Fibroblast of villous mesenchyme (primary cell): ENCODE measurements around the gene RNF10. TPM values are rescaled to one million over a fixed set of nuclear protein-coding genes. Genes with fewer than 3 reads are reported as not detected.
"Not testable (repeated sequence)": the region's sequence is repeated elsewhere in the genome, so short reads cannot be mapped to it uniquely, and the experiment has no call there.

Experiments used
- DNase-seq: peaks from one replicate; pipeline ENCODE4 v3.0.0-alpha.2; 2010; ENCODE audit warnings: low read depth
- H3K4me3 ChIP-seq: 2 replicates; pipeline ENCODE4 v1.5.1; 2011; ENCODE audit warnings: low read depth, mild to moderate bottlenecking, low read length
- CTCF ChIP-seq: IDR thresholded peaks from 2 replicates; pipeline ENCODE4 v1.5.1; 2012; ENCODE audit warnings: low read depth, mild to moderate bottlenecking, low read length; ENCODE audit not compliant: insufficient read depth
- total RNA-seq: library from RNA; depleted of rRNA; stranded (reverse); fragments of >200 nt; gene quantifications from 2 replicates; pipeline ENCODE4 v1.2.3, GENCODE V29; 2012

RNF10 gene
- total RNA-seq, 1 donor: 175 TPM

- no peak overlapping the region for H3K4me3 ChIP-seq
- no peak for TF ChIP-seq CTCF
Measured at GRCh38 chr12:120598674-120599463, 64.7 kb downstream of the RNF10 start.

DNA sequence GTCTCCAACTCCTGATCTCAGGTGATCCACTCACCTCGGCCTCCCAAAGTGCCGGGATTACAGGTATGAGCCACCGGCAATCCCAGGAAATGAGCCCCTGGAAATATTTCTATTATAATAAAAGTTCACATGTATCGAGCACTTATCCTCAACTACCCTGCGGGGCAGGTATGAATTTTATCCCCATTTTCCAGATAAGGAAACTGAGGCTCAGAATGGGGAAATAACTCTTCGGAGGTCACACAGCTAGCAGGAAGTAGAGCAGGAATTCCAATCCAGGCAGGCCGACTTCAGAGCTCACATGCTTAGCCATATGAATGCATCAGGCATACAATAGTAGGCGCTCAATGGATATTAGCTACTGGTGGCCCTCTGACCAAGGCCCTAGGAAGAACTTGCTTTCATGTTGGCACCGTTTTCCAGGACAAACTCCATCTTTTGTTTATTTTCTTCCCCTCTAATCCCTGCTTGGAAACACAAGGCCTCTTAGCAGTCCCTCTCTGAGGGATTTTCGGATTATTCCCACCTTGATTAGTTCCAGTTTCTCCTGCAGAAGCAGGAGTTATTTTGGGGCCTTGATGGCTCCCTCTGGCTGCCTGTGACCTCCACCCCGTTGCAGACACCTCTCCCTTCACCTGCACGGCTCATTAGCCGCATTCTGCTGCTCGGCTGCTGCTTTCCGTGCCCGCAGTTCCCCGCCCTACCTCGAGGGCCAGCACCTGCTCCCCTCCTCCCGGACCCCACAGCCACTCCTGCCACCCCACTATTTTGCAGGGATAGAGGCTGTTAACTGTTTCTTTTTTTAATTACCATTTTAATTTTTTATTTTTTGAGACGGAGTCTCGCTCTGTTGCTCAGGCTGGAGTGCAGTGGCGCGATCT is 65.8 kb downstream of the RNF10 start:
- DNase-seq: no peak
- TF ChIP-seq CTCF: no peak
- H3K4me3 ChIP-seq: no peak overlapping the region

More at GRCh38 chr12:120598674-120599463, 64.7 kb downstream of the RNF10 start:
- peak; percentile 36 for DNase-seq

DNA sequence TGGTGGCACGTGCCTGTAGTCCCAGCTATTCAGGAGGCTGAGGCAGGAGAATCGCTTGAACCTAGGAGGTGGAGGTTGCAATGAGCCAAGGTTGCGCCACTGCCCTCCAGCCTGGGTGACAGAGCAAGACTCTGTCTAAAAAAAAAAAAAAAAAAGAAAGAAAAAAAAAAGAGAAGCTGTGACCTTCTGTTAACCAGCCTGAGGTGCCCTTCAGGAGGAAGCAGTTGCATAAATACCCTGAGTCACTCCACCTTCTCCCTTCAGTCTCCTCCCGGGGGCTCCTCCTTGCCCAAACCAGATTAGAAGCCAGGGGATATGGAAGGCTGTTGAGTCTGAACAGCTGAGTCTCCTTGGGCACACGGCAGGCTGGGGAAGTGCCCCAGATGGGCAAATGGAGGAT is 68.3 kb downstream of the RNF10 start:
- H3K4me3 ChIP-seq, DNase-seq: not testable (repeated sequence)

DNA sequence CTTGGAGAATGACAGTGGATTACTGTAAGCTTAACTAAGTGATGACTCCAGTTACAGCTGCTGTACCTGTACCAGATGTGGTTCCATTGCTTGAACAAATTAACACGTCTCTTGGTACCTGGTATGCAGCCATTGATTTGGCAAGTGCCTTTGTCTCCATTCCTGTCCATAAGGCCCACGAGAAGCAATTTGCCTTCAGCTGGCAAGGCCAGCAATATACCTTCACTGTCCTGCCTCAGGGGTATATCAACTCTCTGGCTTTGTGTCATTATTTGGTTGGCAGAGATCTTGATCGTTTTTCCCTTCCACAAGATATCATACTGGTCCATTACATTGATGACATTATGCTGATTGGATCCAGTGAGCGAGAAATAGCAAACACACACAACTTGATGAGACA is 76.4 kb downstream of the RNF10 start:
- no peak overlapping the region for H3K4me3 ChIP-seq
- no peak for DNase-seq
- no peak for TF ChIP-seq CTCF

DNA sequence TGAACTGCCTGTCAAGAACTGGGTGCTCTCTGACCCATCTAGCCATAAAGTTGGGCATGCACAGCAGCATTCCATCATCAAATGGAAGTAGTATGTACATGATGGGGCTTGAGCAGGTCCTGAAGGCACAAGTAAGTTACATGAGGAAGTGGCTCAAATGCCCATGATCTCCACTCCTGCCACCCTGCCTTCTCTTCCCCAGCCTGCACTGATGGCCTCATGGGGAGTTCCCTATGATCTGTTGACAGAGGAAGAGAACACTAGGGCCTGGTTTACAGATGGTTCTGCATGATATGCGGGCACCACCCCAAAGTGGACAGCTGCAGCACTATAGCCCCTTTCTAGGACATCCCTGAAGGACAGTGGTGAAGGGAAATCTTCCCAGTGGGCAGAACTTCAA is 77.4 kb downstream of the RNF10 start:
- DNase-seq, H3K4me3 ChIP-seq: not testable (repeated sequence)

- TF ChIP-seq CTCF: no peak
- no peak for DNase-seq
- H3K4me3 ChIP-seq: no peak overlapping the region
Measured at GRCh38 chr12:120614848-120615247, 80.7 kb downstream of the RNF10 start.

DNA sequence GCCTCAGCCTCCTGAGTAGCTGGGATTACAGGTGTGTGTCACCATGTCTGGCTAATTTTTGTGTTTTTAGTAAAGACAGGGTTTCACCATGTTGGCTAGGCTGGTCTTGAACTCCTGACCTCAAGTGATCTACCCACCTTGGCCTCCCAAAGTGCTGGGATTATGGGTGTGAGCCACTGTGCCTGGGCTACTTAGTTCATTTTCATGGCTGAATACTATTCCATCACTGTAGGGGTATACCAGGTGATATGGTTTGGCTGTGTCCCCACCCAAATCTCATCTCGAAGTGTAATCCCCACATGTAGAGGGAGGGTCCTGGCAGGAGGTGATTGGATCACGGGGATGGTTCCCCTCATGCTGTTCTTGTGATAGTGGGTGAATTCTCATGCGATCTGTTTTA is 83.0 kb downstream of the RNF10 start:
- not testable (repeated sequence) for H3K4me3 ChIP-seq, DNase-seq

DNA sequence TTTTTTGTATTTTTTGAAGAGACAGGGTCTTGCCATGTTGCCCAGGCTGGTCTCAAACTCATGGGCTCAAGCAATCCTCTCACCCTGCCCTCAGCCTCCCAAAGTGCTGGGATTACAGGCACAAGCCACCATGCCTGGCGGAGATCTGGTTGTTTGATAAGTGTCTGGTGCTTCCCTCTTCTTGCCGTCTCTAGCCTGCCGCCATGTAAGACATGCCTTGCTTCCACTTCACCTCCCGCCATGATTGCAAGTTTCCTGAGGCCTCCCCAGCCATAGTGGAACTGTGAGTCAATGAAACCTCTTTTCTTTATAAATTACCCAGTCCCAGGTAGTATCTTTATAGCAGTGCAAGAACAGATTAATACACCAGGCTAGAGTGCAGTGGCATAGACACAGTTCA is 83.6 kb downstream of the RNF10 start:
- not testable (repeated sequence) for H3K4me3 ChIP-seq, DNase-seq

DNA sequence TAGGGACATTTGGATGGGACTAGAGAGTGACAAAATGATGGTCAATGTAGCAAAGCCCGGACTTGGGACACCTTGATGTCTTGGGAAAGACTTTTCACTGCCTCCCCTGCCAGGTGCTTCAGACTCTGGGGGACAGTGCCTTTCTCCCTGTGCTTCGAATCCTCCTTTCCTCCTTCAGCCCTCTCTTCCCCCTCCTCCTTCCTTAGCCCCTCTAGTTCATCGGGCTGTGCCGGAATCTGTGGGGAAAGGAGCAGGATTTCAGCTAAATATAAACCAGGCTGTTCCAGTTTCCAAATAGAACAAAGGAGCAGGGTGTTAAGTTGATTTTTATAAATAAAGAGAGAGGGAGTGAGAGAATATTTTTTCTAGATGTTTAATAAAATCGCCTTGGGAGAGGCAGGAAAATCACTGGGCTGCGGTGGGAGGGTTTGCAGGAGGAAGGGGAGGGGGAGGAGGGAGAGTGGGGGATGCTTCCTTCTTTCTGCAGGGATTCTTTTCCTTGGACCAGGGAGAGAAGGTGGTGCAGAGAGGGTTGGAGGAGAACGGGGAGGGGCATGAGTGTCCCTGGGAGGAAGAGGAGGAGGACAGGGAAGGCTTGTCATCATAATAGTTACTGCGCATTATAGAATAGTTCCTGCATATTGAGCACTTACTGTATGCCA is 84.9 kb downstream of the RNF10 start:
- no peak overlapping the region for H3K4me3 ChIP-seq
- TF ChIP-seq CTCF: no peak
- DNase-seq: no peak
